ENCODE measurements around the gene UBE2R2. TPM values are rescaled to one million over a fixed set of nuclear protein-coding genes. Genes with fewer than 3 reads are reported as not detected.
"Not testable (repeated sequence)": the region's sequence is repeated elsewhere in the genome, so short reads cannot be mapped to it uniquely, and the experiment has no call there.

The UBE2R2 gene
- total RNA-seq, 2 experiments from 2014 or later = 33.1 to 36.6 TPM

DNA sequence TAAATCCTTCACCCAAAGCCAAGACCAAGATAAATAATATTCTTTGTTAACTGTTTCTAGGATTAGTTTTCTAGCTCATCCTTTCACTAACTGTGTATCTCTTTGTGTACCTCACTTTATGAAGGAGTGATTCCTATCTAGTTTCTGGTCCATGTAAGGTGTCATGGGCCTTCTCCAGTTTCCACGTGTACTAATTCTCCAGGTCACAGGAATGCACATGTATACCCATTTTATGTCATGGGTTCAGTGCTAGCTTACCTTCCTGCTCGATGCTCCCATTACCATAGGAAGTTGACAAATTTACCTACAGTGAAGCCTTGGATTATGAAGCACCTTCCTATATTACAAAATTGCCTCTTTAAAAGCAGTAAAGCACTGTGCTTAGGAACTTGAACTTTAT, 27.5 kb upstream of the UBE2R2 start:
- H3K36me3 Mint-ChIP-seq (ENCODE audit: low read depth); H3K9me3 Mint-ChIP-seq; H3K4me1 Mint-ChIP-seq; H3K27ac Mint-ChIP-seq; H3K4me3 Mint-ChIP-seq; DNase-seq; POLR2A ChIA-PET: not testable (repeated sequence)
- H3K27me3 Mint-ChIP-seq = peaks cover 48% of the 10 kb centered on the region
- CTCF ChIA-PET = interaction anchor here (2.0 kb wide), 1 partner anchor 24 kb away, joined by 8 read pairs; no protein-coding TSS in a partner anchor

DNA sequence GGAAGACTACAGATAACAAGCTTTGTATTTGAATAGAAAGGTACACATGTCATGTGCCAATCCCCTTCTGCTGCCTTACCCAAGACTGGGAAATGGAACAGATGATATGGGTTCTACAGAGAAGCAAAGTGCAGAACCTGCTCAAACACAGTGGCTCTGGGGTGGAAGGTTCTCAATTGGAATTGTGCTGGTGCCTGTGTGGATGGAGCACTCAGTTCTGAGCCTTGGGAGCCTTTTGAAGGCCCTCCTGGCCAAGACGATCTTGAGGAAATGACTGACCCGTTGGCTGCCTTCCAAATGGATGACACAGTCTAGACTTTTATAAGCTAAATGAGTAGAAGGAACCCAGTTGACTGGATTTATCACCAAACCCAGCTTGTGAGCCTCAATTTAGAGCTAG, 25.8 kb upstream of the UBE2R2 start:
- ChIA-PET POLR2A (no interaction called here), CTCF (interaction anchor here (0.6 to 2.1 kb wide), 4 partner anchors 9 to 557 kb away, joined by 3 to 8 read pairs (median 6); no protein-coding TSS in a partner anchor)
- no peaks in the 10 kb centered on the region for H3K9me3 Mint-ChIP-seq
- H3K4me1 Mint-ChIP-seq = no peaks in the 10 kb centered on the region
- peaks cover 45% of the 10 kb centered on the region for H3K27me3 Mint-ChIP-seq
- no peak for DNase-seq
- no peak overlapping the region for H3K27ac Mint-ChIP-seq
- H3K36me3 Mint-ChIP-seq (ENCODE audit: low read depth) = no peaks in the 10 kb centered on the region
- no peak overlapping the region for H3K4me3 Mint-ChIP-seq

DNA sequence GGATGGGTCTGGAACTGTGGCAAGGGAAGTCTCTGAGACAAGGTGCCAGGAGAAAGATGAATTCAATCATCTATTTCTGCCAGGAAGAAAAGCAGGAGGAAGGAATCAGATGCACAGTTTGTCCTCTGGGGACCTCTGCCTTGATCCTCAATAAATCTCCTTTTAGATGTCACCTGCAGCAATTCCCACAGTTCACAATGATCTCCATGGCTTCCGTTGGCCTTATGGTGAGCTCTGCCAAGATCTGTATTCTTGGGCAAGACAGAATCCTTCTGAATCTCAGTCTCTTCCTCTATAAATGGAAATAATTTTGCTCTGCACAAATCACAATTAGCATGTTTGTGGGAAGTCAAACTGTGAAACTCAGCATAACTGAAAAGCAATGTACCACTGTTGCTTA, 23.5 kb upstream of the UBE2R2 start:
- peaks cover 31% of the 10 kb centered on the region for H3K27me3 Mint-ChIP-seq
- H3K4me3 Mint-ChIP-seq; H3K36me3 Mint-ChIP-seq (ENCODE audit: low read depth); H3K27ac Mint-ChIP-seq; POLR2A ChIA-PET; H3K9me3 Mint-ChIP-seq; H3K4me1 Mint-ChIP-seq; DNase-seq: not testable (repeated sequence)
- CTCF ChIA-PET = interaction anchor here (0.5 to 0.7 kb wide), 3 partner anchors 40 to 491 kb away, joined by 3 read pairs; no protein-coding TSS in a partner anchor

DNA sequence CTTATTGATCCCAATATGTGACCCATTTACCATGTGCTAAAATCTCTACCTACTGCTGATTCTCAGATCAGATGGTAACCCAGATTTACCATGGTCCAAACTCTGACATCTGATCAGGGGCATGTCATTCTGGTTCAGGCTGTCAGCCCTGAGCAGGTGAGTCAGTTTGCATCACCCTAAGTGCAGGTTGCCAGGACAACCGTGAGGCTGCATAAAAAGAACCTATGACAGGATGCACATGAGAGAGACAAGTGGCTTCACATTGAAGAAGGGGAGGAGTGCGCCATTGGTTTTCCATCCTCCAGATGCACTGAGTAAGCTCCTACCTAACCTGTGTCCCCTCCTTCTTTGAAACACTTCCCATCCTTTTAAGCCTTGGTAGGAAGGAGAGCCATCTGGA, 22.4 kb upstream of the UBE2R2 start:
- H3K36me3 Mint-ChIP-seq (ENCODE audit: low read depth) = no peaks in the 10 kb centered on the region
- H3K4me3 Mint-ChIP-seq = no peak overlapping the region
- CTCF ChIA-PET = interaction anchor here (0.6 to 1.2 kb wide), 2 partner anchors 18 to 182 kb away, joined by 3 read pairs; no protein-coding TSS in a partner anchor
- H3K4me1 Mint-ChIP-seq = no peaks in the 10 kb centered on the region
- peak; percentile 12 for DNase-seq
- H3K27me3 Mint-ChIP-seq = peaks cover 25% of the 10 kb centered on the region
- H3K27ac Mint-ChIP-seq = no peak overlapping the region
- no peaks in the 10 kb centered on the region for H3K9me3 Mint-ChIP-seq
- POLR2A ChIA-PET = no interaction called here

DNA sequence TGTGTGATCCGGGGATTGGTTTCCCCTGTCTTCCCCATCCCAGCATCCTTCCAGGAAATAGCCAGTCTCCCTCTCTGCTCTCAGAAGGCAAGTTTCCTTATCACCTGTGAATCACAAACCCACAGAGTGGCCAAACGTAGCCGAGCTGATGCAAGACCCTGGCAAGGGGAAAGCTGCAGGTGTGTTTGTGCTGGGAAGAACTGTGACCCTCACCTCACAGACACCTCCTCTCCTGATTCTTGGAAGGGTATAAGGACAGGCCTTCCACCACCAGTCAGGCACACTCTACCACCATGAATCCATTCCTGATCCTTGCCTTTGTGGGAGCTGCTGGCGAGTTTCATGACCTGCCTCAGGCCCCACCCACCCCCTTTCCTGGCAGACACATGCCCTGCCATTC, 21.7 kb upstream of the UBE2R2 start, which contains the start of gene PRSS3:
Gene PRSS3, plus strand, starts transcription at position 281 of the 400 bp plus-strand sequence. Its CDS starts 13 bp downstream, at position 294.
- Mint-ChIP-seq H3K4me3 (no peak within 1 kb of the TSS), H3K4me1 (no peaks in the 10 kb centered on the region), H3K36me3 (ENCODE audit: low read depth) (no peaks in the 10 kb centered on the region), H3K27me3 (peaks cover 24% of the 10 kb centered on the region), H3K9me3 (no peaks in the 10 kb centered on the region), H3K27ac (no peak within 1 kb of the TSS)
- no peak for DNase-seq
- CTCF ChIA-PET = interaction anchor here (1.2 kb wide), 1 partner anchor 19 kb away, joined by 3 read pairs; no protein-coding TSS in a partner anchor
- POLR2A ChIA-PET = no interaction called here

DNA sequence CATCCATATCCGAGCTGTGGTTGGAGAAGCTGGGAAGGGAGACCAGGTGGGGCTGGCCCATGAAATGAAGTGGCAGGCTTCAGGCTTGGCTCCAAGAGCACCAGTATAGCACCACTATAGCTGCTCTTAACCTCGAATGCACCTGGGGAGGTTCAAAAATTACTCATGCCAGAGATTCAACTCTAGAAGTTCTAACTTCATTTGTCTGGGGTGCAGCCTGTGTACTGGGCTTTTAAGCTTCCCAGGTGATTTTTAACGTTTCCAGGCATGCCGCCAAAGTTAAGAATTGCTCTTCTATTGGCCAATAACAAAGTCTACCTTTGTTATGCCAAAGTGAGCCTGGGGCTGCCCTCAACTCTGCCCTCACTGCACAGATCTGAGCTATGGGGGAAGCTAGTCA, 21.1 kb upstream of the UBE2R2 start:
- H3K4me1 Mint-ChIP-seq = no peaks in the 10 kb centered on the region
- ChIA-PET CTCF (no interaction called here), POLR2A (no interaction called here)
- no peaks in the 10 kb centered on the region for H3K9me3 Mint-ChIP-seq
- H3K27ac Mint-ChIP-seq = no peak overlapping the region
- peaks cover 24% of the 10 kb centered on the region for H3K27me3 Mint-ChIP-seq
- no peak for DNase-seq
- no peak overlapping the region for H3K4me3 Mint-ChIP-seq
- H3K36me3 Mint-ChIP-seq (ENCODE audit: low read depth) = no peaks in the 10 kb centered on the region

DNA sequence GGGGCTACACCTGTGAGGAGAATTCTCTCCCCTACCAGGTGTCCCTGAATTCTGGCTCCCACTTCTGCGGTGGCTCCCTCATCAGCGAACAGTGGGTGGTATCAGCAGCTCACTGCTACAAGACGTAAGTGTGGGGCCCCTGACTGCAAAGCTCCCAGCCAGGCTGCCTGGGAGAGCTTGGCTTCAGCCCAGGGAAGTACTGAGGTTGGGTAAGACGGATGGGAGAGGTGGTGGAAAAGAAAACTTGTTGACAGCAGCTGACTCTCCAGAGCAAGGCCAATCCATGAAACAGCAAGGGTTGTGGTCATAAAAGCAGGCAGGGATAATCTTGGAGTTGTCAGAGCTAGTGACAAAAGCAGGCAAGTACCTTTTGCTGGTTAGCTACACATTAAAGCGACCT, 20.3 kb upstream of the UBE2R2 start:
- H3K27me3 Mint-ChIP-seq = peaks cover 22% of the 10 kb centered on the region
- H3K9me3 Mint-ChIP-seq; H3K4me3 Mint-ChIP-seq; H3K27ac Mint-ChIP-seq; DNase-seq; H3K36me3 Mint-ChIP-seq (ENCODE audit: low read depth); POLR2A ChIA-PET; H3K4me1 Mint-ChIP-seq: not testable (repeated sequence)
- CTCF ChIA-PET = interaction anchor here (1.2 kb wide), 1 partner anchor 17 kb away, joined by 6 read pairs; no protein-coding TSS in a partner anchor

DNA sequence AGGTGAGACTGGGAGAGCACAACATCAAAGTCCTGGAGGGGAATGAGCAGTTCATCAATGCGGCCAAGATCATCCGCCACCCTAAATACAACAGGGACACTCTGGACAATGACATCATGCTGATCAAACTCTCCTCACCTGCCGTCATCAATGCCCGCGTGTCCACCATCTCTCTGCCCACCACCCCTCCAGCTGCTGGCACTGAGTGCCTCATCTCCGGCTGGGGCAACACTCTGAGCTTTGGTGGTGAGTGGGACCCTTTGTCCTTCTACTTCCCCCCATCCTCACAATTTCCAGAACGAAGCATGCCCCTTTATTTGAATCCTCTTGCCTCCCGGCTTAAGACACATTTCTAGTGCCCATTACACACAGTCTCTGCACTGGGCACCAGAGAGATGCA, 19.1 kb upstream of the UBE2R2 start:
- POLR2A ChIA-PET = no interaction called here
- Mint-ChIP-seq H3K4me3 (no peak overlapping the region), H3K9me3 (no peaks in the 10 kb centered on the region), H3K36me3 (ENCODE audit: low read depth) (no peaks in the 10 kb centered on the region), H3K27ac (no peak overlapping the region), H3K27me3 (peaks cover 14% of the 10 kb centered on the region), H3K4me1 (no peaks in the 10 kb centered on the region)
- no peak for DNase-seq
- CTCF ChIA-PET = interaction anchor here (0.6 kb wide), 1 partner anchor 16 kb away, joined by 3 read pairs; no protein-coding TSS in a partner anchor

DNA sequence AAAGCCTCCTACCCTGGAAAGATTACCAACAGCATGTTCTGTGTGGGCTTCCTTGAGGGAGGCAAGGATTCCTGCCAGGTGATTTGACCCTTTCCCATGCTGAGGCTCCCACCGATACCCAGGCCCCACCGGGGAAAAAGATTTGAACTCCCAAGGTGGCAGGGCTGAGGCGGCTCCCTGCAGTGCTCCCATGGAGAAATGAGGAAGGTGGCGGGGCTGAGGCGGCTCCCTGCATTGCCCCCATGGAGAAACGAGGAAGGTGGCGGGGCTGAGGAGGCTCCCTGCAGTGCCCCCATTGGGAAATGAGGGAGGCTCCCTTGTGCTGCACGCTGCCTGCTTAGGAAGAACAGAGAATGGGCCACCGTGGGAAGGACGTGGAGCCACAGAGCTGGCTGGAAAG, 18.4 kb upstream of the UBE2R2 start:
- POLR2A ChIA-PET = no interaction called here
- DNase-seq = no peak
- Mint-ChIP-seq H3K4me1 (no peaks in the 10 kb centered on the region), H3K36me3 (ENCODE audit: low read depth) (no peaks in the 10 kb centered on the region), H3K27ac (no peak overlapping the region), H3K27me3 (peaks cover 14% of the 10 kb centered on the region), H3K4me3 (no peak overlapping the region), H3K9me3 (no peaks in the 10 kb centered on the region)
- CTCF ChIA-PET = interaction anchor here (0.6 to 0.8 kb wide), 2 partner anchors 15 to 18 kb away, joined by 3 read pairs; no protein-coding TSS in a partner anchor

DNA sequence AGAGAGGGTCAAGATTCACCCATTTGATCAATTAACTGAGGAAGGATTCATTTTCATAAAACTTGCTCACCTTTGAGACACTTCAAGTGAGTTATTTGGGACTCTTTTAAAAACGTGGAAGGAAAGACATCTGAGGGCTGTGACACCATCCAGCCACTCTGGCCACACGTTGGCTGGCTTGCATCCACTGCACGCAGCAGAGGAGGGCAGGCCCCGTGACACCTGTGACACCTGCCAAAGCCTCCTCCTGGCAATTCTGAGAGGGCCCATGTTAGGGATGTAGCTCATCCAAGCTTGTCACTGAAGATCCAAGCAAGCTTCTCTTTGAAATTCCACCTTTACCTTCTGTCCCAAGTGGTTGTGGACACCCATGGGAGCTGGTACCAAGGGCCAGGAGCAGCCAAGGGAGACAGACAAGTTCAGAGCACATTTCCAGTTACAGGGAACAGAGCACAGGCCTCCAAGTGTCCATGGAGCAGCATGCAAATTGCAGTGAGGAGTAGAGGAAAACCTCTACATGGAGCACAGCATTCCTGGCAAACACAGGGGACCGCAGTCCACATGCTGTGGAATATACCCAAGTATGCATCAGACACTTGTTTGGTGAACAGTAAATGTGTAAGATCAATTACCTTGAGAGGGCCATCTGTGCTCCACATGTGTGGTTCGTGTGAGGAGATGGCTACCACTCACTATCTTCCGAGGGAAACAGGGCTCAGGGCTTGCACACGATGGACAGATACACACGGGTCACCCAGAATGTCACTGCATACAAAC, 16.8 kb upstream of the UBE2R2 start:
- POLR2A ChIA-PET = no interaction called here
- Mint-ChIP-seq H3K36me3 (ENCODE audit: low read depth) (no peaks in the 10 kb centered on the region), H3K9me3 (no peaks in the 10 kb centered on the region), H3K27ac (no peak overlapping the region), H3K27me3 (peaks cover 15% of the 10 kb centered on the region), H3K4me1 (no peaks in the 10 kb centered on the region), H3K4me3 (no peak overlapping the region)
- DNase-seq = no peak
- CTCF ChIA-PET = interaction anchor here (0.6 to 1.3 kb wide), 2 partner anchors 21 to 725 kb away, joined by 3 to 4 read pairs; no protein-coding TSS in a partner anchor

DNA sequence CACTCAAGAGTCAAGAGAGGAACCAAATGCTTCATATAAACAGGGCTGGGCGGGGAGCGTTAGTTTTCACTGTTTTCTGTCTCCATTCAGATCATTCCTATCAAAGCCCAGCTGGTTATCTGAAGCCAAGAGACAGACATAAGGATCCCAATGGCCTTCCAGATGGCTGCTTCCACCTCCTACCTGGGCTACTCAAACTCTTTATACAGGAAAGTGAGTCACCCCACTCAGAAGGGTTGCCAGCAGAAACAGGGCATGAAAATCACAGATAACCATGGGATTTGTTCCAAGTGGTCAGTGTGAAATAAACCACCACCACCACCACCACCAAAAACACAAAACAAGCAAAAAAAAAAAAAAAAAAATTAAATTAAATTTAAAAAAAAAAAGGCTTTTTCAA, 16.1 kb upstream of the UBE2R2 start:
- no peak overlapping the region for H3K27ac Mint-ChIP-seq
- no peaks in the 10 kb centered on the region for H3K9me3 Mint-ChIP-seq
- DNase-seq = no peak
- peaks cover 17% of the 10 kb centered on the region for H3K27me3 Mint-ChIP-seq
- no peaks in the 10 kb centered on the region for H3K4me1 Mint-ChIP-seq
- POLR2A ChIA-PET = no interaction called here
- no peak overlapping the region for H3K4me3 Mint-ChIP-seq
- H3K36me3 Mint-ChIP-seq (ENCODE audit: low read depth) = no peaks in the 10 kb centered on the region
- CTCF ChIA-PET = interaction anchor here (1.3 kb wide), 1 partner anchor 22 kb away, joined by 4 read pairs; no protein-coding TSS in a partner anchor

DNA sequence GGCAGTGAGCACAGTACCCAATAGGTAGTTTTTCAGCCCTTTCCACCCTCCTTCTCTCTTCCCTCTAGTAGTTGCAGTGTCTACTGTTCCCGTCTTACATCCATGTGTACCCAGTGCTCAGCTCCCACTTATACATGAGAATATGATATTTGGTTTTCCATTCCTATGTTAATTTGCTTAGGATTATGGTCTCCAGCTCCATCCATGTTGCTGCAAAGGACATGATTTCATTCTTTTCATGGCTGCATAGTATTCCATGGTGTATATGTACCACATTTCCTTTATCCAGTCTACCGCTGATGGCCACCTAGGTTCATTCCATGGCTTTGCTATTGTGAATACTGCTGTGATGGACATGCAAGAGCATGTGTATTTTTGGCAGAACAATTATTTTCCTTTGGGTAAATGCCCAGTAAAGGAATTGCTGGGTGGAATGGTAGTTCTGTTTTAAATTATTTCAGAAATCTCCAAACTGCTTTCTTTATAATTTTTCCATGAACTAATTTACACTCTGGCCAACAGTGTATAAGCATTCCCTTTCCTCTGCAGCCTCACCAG, 14.9 kb upstream of the UBE2R2 start:
- H3K9me3 Mint-ChIP-seq; H3K4me1 Mint-ChIP-seq; POLR2A ChIA-PET; DNase-seq; H3K27ac Mint-ChIP-seq; H3K4me3 Mint-ChIP-seq; CTCF ChIA-PET; H3K36me3 Mint-ChIP-seq (ENCODE audit: low read depth): not testable (repeated sequence)
- peaks cover 17% of the 10 kb centered on the region for H3K27me3 Mint-ChIP-seq

DNA sequence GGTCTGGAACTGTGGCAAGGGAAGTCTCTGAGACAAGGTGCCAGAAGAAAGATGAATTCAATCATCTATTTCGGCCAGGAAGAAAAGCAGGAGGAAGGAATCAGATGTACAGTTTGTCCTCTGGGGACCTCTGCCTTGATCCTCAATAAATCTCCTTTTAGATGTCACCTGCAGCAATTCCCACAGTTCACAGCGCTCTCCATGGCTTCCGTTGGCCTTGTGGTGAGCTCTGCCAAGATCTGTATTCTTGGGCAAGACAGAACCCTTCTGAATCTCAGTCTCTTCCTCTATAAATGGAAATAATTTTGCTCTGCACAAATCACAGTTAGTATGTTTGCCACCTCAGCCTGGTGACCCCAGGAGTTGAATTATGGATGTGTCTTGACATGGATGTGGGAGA, 12.8 kb upstream of the UBE2R2 start:
- DNase-seq; H3K4me1 Mint-ChIP-seq; H3K9me3 Mint-ChIP-seq; H3K36me3 Mint-ChIP-seq (ENCODE audit: low read depth); POLR2A ChIA-PET; H3K4me3 Mint-ChIP-seq; H3K27ac Mint-ChIP-seq: not testable (repeated sequence)
- H3K27me3 Mint-ChIP-seq = peaks cover 12% of the 10 kb centered on the region
- CTCF ChIA-PET = interaction anchor here (0.6 to 1.4 kb wide), 4 partner anchors 9 to 332 kb away, joined by 3 read pairs; no protein-coding TSS in a partner anchor
